Mucosa of rectum (tissue), 2 donors: Measurements from ENCODE around the gene UPF2.

Experiments
- H3K27ac ChIP-seq, 2 donors: one replicate each; pipeline ENCODE4 v1.7.0; 2013; ENCODE audit warnings: inconsistent platforms in 2 of 2, low read depth in 2 of 2, low read length in 2 of 2
- H3K27me3 ChIP-seq, 2 donors: one replicate each; pipeline ENCODE4 v1.7.0; 2013; ENCODE audit warnings: low read length in 2 of 2; ENCODE audit not compliant: control insufficient read depth in 2 of 2, insufficient read depth in 2 of 2
- H3K36me3 ChIP-seq, 2 donors: one replicate each; pipeline ENCODE4 v1.7.0; 2013; ENCODE audit warnings: low read length in 2 of 2; ENCODE audit not compliant: control insufficient read depth in 2 of 2, insufficient read depth in 2 of 2
- H3K4me1 ChIP-seq, 2 donors: one replicate each; pipeline ENCODE4 v1.7.0; 2013; ENCODE audit warnings: low read length in 2 of 2, mild to moderate bottlenecking in 1 of 2; ENCODE audit not compliant: control insufficient read depth in 2 of 2, insufficient read depth in 2 of 2
- H3K4me3 ChIP-seq, 2 donors: one replicate each; pipeline ENCODE4 v1.7.0; 2013; ENCODE audit warnings: low read length in 2 of 2
- H3K9ac ChIP-seq, 2 donors: one replicate each; pipeline ENCODE4 v1.7.0; 2013; ENCODE audit warnings: low read length in 2 of 2, low read depth in 1 of 2, mild to moderate bottlenecking in 1 of 2
- H3K9me3 ChIP-seq, 2 donors: one replicate each; pipeline ENCODE4 v1.7.0; 2013; ENCODE audit warnings: low read length in 2 of 2; ENCODE audit not compliant: control insufficient read depth in 2 of 2
- donor health status: healthy.
- donor health status: Normal muscosa, but diverticular disease.

The UPF2 gene

GRCh38 chr10:11880151-11881029 lies 162.2 kb downstream of the UPF2 start:
- Histone ChIP-seq H3K9ac (no peak overlapping the region), H3K27ac (no peak overlapping the region), H3K4me3 (no peak overlapping the region), H3K27me3 (no peaks in the 10 kb centered on the region), H3K36me3 (no peaks in the 10 kb centered on the region), H3K4me1 (peaks cover 7 to 13% of the 10 kb centered on the region in 2 donors), H3K9me3 (no peaks in the 10 kb centered on the region)

- no peak overlapping the region for H3K4me3 ChIP-seq
Measured at GRCh38 chr10:11879387-11880094, 163.1 kb downstream of the UPF2 start.

GRCh38 chr10:11878776-11879175 lies 163.8 kb downstream of the UPF2 start:
- no peaks in the 10 kb centered on the region for H3K36me3 ChIP-seq
- no peak overlapping the region for H3K27ac ChIP-seq
- no peaks in the 10 kb centered on the region for H3K27me3 ChIP-seq
- H3K9ac ChIP-seq: no peak overlapping the region
- H3K4me1 ChIP-seq: peaks cover 16 to 24% of the 10 kb centered on the region in 2 donors
- H3K4me3 ChIP-seq: no peak overlapping the region
- no peaks in the 10 kb centered on the region for H3K9me3 ChIP-seq

More at GRCh38 chr10:11879387-11880094, 163.1 kb downstream of the UPF2 start:
- H3K9ac ChIP-seq: no peak overlapping the region
- H3K9me3 ChIP-seq: no peaks in the 10 kb centered on the region
- no peak overlapping the region for H3K27ac ChIP-seq
- H3K27me3 ChIP-seq: no peaks in the 10 kb centered on the region
- H3K36me3 ChIP-seq: no peaks in the 10 kb centered on the region
- H3K4me1 ChIP-seq: peaks cover 16 to 22% of the 10 kb centered on the region in 2 donors

- Histone ChIP-seq H3K36me3 (no peaks in the 10 kb centered on the region), H3K9ac (no peak overlapping the region), H3K4me1 (peaks cover 16 to 24% of the 10 kb centered on the region in 2 donors), H3K9me3 (no peaks in the 10 kb centered on the region), H3K4me3 (no peak overlapping the region), H3K27ac (no peak overlapping the region), H3K27me3 (no peaks in the 10 kb centered on the region)
Measured at GRCh38 chr10:11877591-11877905, 165.1 kb downstream of the UPF2 start.

- H3K27ac ChIP-seq: no peak overlapping the region
- no peaks in the 10 kb centered on the region for H3K36me3 ChIP-seq
- no peak overlapping the region for H3K4me3 ChIP-seq
- H3K9ac ChIP-seq: no peak overlapping the region
- H3K27me3 ChIP-seq: no peaks in the 10 kb centered on the region
- peaks cover 16 to 24% of the 10 kb centered on the region in 2 donors for H3K4me1 ChIP-seq
- no peaks in the 10 kb centered on the region for H3K9me3 ChIP-seq
Measured at GRCh38 chr10:11876805-11877590, 165.6 kb downstream of the UPF2 start.

- Histone ChIP-seq H3K27ac (peak overlapping the region; percentile 62 to 66), H3K9ac (no peak overlapping the region), H3K4me3 (no peak overlapping the region), H3K9me3 (no peaks in the 10 kb centered on the region), H3K36me3 (no peaks in the 10 kb centered on the region), H3K27me3 (no peaks in the 10 kb centered on the region), H3K4me1 (peaks cover 19 to 21% of the 10 kb centered on the region in 2 donors)
Measured at GRCh38 chr10:11876324-11876723, 166.3 kb downstream of the UPF2 start.

GRCh38 chr10:11875494-11876281 lies 166.9 kb downstream of the UPF2 start:
- Histone ChIP-seq H3K4me1 (peaks cover 20 to 21% of the 10 kb centered on the region in 2 donors), H3K9me3 (no peaks in the 10 kb centered on the region), H3K27me3 (no peaks in the 10 kb centered on the region), H3K9ac (peak overlapping the region in 1 of 2 donors; percentile 9), H3K4me3 (peak overlapping the region in 1 of 2 donors; percentile 13), H3K36me3 (no peaks in the 10 kb centered on the region), H3K27ac (peak overlapping the region; percentile 62 to 66)

- peak overlapping the region in 1 of 2 donors; percentile 38 for H3K27ac ChIP-seq
- H3K9ac ChIP-seq: peak overlapping the region in 1 of 2 donors; percentile 14
- no peak overlapping the region for H3K4me3 ChIP-seq
- no peaks in the 10 kb centered on the region for H3K27me3 ChIP-seq
- no peaks in the 10 kb centered on the region for H3K36me3 ChIP-seq
- peaks cover 20 to 21% of the 10 kb centered on the region in 2 donors for H3K4me1 ChIP-seq
- H3K9me3 ChIP-seq: no peaks in the 10 kb centered on the region
Measured at GRCh38 chr10:11874568-11875493, 167.8 kb downstream of the UPF2 start.

- H3K36me3 ChIP-seq: peaks cover 1 to 4% of the 10 kb centered on the region in 2 donors
- H3K9me3 ChIP-seq: no peaks in the 10 kb centered on the region
- no peak overlapping the region for H3K27ac ChIP-seq
- peaks cover 20 to 21% of the 10 kb centered on the region in 2 donors for H3K4me1 ChIP-seq
- no peak overlapping the region for H3K4me3 ChIP-seq
- no peaks in the 10 kb centered on the region for H3K27me3 ChIP-seq
- no peak overlapping the region for H3K9ac ChIP-seq
Measured at GRCh38 chr10:11871466-11871865, 171.1 kb downstream of the UPF2 start.
